Activated CD4-positive, alpha-beta T cell treated with anti-CD3 and anti-CD28 coated beads for 24 hours (primary cell): Measurements from ENCODE around the gene ADORA2B.
"Not testable (repeated sequence)": the region's sequence is repeated elsewhere in the genome, so short reads cannot be mapped to it uniquely, and the experiment has no call there.

Experiments
- DNase-seq, 2 donors: peaks; one replicate each; pipeline ENCODE4 v3.0.0-alpha.2; 2020; ENCODE audit warnings: low read depth in 2 of 2

The ADORA2B gene

GRCh38 chr17:15922586-15922985 is 22.3 kb upstream of the ADORA2B start:
- no peak for DNase-seq

GRCh38 chr17:15926039-15926740 is 18.7 kb upstream of the ADORA2B start:
- no peak for DNase-seq

GRCh38 chr17:15928286-15928785 is 16.6 kb upstream of the ADORA2B start:
- no peak for DNase-seq

GRCh38 chr17:15929941-15930340 is 15.0 kb upstream of the ADORA2B start:
- no peak for DNase-seq

- DNase-seq, result no peak
Measured at GRCh38 chr17:15930426-15930825, 14.5 kb upstream of the ADORA2B start.

- no peak for DNase-seq
Measured at GRCh38 chr17:15931394-15931793, 13.5 kb upstream of the ADORA2B start.

GRCh38 chr17:15934866-15935265 is 10.1 kb upstream of the ADORA2B start:
- DNase-seq, result no peak

GRCh38 chr17:15935891-15936290 is 9.0 kb upstream of the ADORA2B start:
- no peak for DNase-seq

- DNase-seq, result not testable (repeated sequence)
Measured at GRCh38 chr17:15936481-15936880, 8.4 kb upstream of the ADORA2B start.

GRCh38 chr17:15941781-15942180 is 3.1 kb upstream of the ADORA2B start:
- DNase-seq, result no peak

- DNase-seq, result no peak
Measured at GRCh38 chr17:15942207-15942833, 2.6 kb upstream of the ADORA2B start.

- no peak for DNase-seq
Measured at GRCh38 chr17:15943971-15944758, 765 bp upstream of the ADORA2B start.

- DNase-seq, result no peak
Measured at GRCh38 chr17:15945527-15946191, 729 bp downstream of the ADORA2B start.

GRCh38 chr17:15946611-15947120 is 1.7 kb downstream of the ADORA2B start:
- no peak for DNase-seq

GRCh38 chr17:15947271-15947670 is 2.3 kb downstream of the ADORA2B start:
- DNase-seq, result no peak

- DNase-seq, result no peak
Measured at GRCh38 chr17:15947976-15948752, 3.2 kb downstream of the ADORA2B start.

GRCh38 chr17:15951368-15952047 is 6.6 kb downstream of the ADORA2B start:
- no peak for DNase-seq

- no peak for DNase-seq
Measured at GRCh38 chr17:15952048-15952532, 7.2 kb downstream of the ADORA2B start.

- DNase-seq, result no peak
Measured at GRCh38 chr17:15952916-15953790, 8.2 kb downstream of the ADORA2B start.
